Glutamatergic neuron (in vitro differentiated cells): ENCODE results near the gene GREM1. TPM values are rescaled to one million over a fixed set of nuclear protein-coding genes. Genes with fewer than 3 reads are reported as not detected.

Experiments used
- DNase-seq: peaks from one replicate; pipeline ENCODE4 v3.0.0; 2022
- H3K27ac Mint-ChIP-seq: one replicate; pipeline ENCODE4 v1.8.0; 2020; ENCODE audit warnings: mild to moderate bottlenecking, mixed read lengths, inconsistent platforms; ENCODE audit not compliant: unreplicated experiment
- H3K27me3 Mint-ChIP-seq: one replicate; pipeline ENCODE4 v1.8.0; 2020; ENCODE audit warnings: mild to moderate bottlenecking, moderate library complexity, mixed read lengths, inconsistent platforms; ENCODE audit not compliant: unreplicated experiment
- H3K36me3 Mint-ChIP-seq: one replicate; pipeline ENCODE4 v1.8.0; 2020; ENCODE audit warnings: mild to moderate bottlenecking, mixed read lengths, inconsistent platforms; ENCODE audit not compliant: unreplicated experiment
- H3K4me1 Mint-ChIP-seq: one replicate; pipeline ENCODE4 v1.8.0; 2020; ENCODE audit warnings: mild to moderate bottlenecking, low read depth, mixed read lengths, inconsistent platforms; ENCODE audit not compliant: unreplicated experiment
- H3K4me3 Mint-ChIP-seq: one replicate; pipeline ENCODE4 v1.8.0; 2020; ENCODE audit warnings: mild to moderate bottlenecking, mixed read lengths, inconsistent platforms; ENCODE audit not compliant: unreplicated experiment
- H3K9me3 Mint-ChIP-seq: one replicate; pipeline ENCODE4 v1.8.0; 2020; ENCODE audit warnings: mild to moderate bottlenecking, moderate library complexity, mixed read lengths, inconsistent platforms; ENCODE audit not compliant: unreplicated experiment
- CTCF ChIP-seq: fragments of 200-600 bp; sonication (generic); IDR thresholded peaks from one replicate; pipeline ENCODE4 v1.5.0; 2021; ENCODE audit not compliant: partially characterized antibody, unreplicated experiment
- total RNA-seq: library from RNA; stranded (reverse); fragmentation: NEBNext Ultra II Directional; extraction: Animal tissue kit (Norgen Biotek cat#: 25700); gene quantifications from one replicate; pipeline ENCODE4 v1.2.1, GENCODE V29; 2021; ENCODE audit not compliant: unreplicated experiment

GREM1 gene
- total RNA-seq, 1 donor from 2014 or later: not detected

GRCh38 chr15:32679298-32679690 lies 38.5 kb upstream of the GREM1 start:
- DNase-seq: no peak
- peak; percentile 33 for TF ChIP-seq CTCF
- Mint-ChIP-seq H3K27ac (no peak overlapping the region), H3K4me1 (peaks cover 13% of the 10 kb centered on the region), H3K9me3 (peaks cover 2% of the 10 kb centered on the region), H3K4me3 (no peak overlapping the region), H3K27me3 (no peaks in the 10 kb centered on the region), H3K36me3 (no peaks in the 10 kb centered on the region)

- H3K9me3 Mint-ChIP-seq: no peaks in the 10 kb centered on the region
- no peak overlapping the region for H3K27ac Mint-ChIP-seq
- H3K4me1 Mint-ChIP-seq: peaks cover 2% of the 10 kb centered on the region
- no peak overlapping the region for H3K4me3 Mint-ChIP-seq
- TF ChIP-seq CTCF: no peak
- H3K27me3 Mint-ChIP-seq: no peaks in the 10 kb centered on the region
- H3K36me3 Mint-ChIP-seq: peaks cover 7% of the 10 kb centered on the region
- DNase-seq: no peak
These were observed 35.2 kb upstream of the GREM1 start for GRCh38 chr15:32682569-32682968.

DNA sequence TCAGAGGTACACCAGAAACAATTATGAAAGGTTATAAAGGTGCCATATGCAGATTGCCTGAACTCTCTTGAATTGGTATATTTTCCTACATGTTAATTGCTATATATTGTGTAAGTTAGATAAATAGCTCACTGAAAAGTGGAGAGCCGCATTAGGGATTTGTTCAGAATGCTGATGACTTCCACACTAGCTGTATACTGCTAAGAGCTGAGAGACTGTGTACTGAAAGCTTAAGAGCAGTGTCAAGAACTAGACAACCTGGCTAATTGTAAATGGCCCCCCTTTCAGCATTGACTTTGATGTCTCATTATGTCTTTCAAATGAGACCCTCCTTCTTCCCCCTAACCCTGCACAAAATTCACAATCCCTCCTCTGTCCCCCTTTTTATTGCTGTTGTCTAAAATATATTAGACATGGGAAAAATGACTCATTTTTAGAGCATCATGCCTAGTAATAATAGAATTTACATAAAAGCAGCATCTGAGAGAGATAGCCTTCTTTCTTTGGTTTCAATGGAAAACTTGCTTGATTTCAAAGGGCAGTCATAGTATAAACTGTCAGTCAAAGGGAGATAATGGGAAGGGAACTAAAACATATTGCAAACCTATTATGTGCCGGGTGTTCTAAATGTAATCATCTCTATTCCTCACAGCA lies 34.7 kb upstream of the GREM1 start:
- DNase-seq: no peak
- Mint-ChIP-seq H3K27me3 (no peaks in the 10 kb centered on the region), H3K9me3 (no peaks in the 10 kb centered on the region), H3K27ac (no peak overlapping the region), H3K4me1 (no peaks in the 10 kb centered on the region), H3K4me3 (no peak overlapping the region), H3K36me3 (peaks cover 7% of the 10 kb centered on the region)
- no peak for TF ChIP-seq CTCF

DNA sequence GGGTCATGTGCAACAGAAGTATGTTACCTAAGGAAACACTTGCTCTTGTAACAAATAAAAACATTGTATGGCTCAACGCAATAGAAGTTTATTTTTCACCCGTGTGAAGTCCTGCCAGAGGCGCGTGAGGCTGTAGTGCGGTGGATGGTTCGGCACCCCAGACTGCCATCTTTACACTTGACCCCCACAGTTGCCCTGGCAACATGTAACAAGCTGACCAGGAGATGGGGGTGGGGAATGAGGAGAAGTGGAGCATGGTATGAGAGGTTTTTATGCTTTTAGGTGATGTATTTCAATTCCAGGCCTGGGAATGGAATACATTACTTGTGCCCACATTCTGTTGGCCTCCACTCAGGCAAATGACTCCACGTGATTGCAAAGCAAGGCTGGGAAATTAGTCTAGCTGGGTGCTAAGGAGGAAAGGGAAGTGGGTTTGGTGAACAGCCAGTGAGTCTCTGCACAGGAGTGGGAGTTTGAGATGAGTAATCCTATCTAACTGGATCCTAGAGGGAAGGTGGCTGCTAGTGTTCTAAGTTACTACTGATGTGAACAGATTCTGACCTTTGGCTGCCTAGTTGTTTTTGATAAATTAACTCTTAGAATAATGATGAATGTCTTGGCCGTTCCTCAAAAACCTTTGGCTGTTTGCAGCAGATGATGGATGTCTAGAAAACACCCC lies 33.8 kb upstream of the GREM1 start:
- no peak for DNase-seq
- H3K36me3 Mint-ChIP-seq: peaks cover 7% of the 10 kb centered on the region
- H3K27me3 Mint-ChIP-seq: no peaks in the 10 kb centered on the region
- H3K27ac Mint-ChIP-seq: no peak overlapping the region
- H3K9me3 Mint-ChIP-seq: no peaks in the 10 kb centered on the region
- no peaks in the 10 kb centered on the region for H3K4me1 Mint-ChIP-seq
- TF ChIP-seq CTCF: no peak
- no peak overlapping the region for H3K4me3 Mint-ChIP-seq

GRCh38 chr15:32685576-32685975 lies 32.2 kb upstream of the GREM1 start:
- Mint-ChIP-seq H3K4me1 (no peaks in the 10 kb centered on the region), H3K4me3 (no peak overlapping the region), H3K27me3 (no peaks in the 10 kb centered on the region), H3K27ac (no peak overlapping the region), H3K36me3 (peaks cover 7% of the 10 kb centered on the region), H3K9me3 (no peaks in the 10 kb centered on the region)
- no peak for DNase-seq
- no peak for TF ChIP-seq CTCF
